Choroid plexus epithelial cell (primary cell): Measurements from ENCODE around the gene ECE2.
A peak's percentile ranks its signal among the peaks of the same experiment; 100 is the strongest.

Experiments
- DNase-seq: peaks from one replicate; pipeline ENCODE4 v3.0.0-alpha.2; 2010; ENCODE audit warnings: low read depth
- H3K4me3 ChIP-seq: 2 replicates; pipeline ENCODE4 v1.5.1; 2011; ENCODE audit warnings: low read depth, mild to moderate bottlenecking, control low read depth, low read length, moderate library complexity
- CTCF ChIP-seq: conservative IDR thresholded peaks from 2 replicates; pipeline ENCODE4 v1.5.1; 2011; ENCODE audit warnings: low read depth, mild to moderate bottlenecking, control low read depth, inconsistent platforms, low read length, moderate library complexity

Gene ECE2

GRCh38 chr3:184277366-184277765 is 1.5 kb downstream of the ECE2 start:
- no peak for TF ChIP-seq CTCF
- no peak for DNase-seq
- H3K4me3 ChIP-seq: no peak overlapping the region

- TF ChIP-seq CTCF: no peak
- H3K4me3 ChIP-seq: no peak overlapping the region
- DNase-seq: no peak
Observed at GRCh38 chr3:184282941-184283340, 7.1 kb downstream of the ECE2 start.

GRCh38 chr3:184283681-184284080 is 7.9 kb downstream of the ECE2 start:
- no peak for DNase-seq
- TF ChIP-seq CTCF: no peak
- no peak overlapping the region for H3K4me3 ChIP-seq

GRCh38 chr3:184284696-184285095 is 8.9 kb downstream of the ECE2 start:
- no peak overlapping the region for H3K4me3 ChIP-seq
- peak; percentile 88 for DNase-seq
- peak; percentile 72 for TF ChIP-seq CTCF

- peak; percentile 78 for TF ChIP-seq CTCF
- no peak overlapping the region for H3K4me3 ChIP-seq
- peak; percentile 67 for DNase-seq
Observed at GRCh38 chr3:184289426-184289938, 13.7 kb downstream of the ECE2 start.

GRCh38 chr3:184290331-184290730 is 14.5 kb downstream of the ECE2 start:
- no peak for TF ChIP-seq CTCF
- no peak for DNase-seq
- no peak overlapping the region for H3K4me3 ChIP-seq

GRCh38 chr3:184291044-184291737 is 15.4 kb downstream of the ECE2 start:
- no peak for DNase-seq
- TF ChIP-seq CTCF: no peak
- no peak overlapping the region for H3K4me3 ChIP-seq
